IMR-90 (cell line): ENCODE data around the gene PKIG. TPM values are rescaled to one million over a fixed set of nuclear protein-coding genes. Genes with fewer than 3 reads are reported as not detected.

Experiments
- ATAC-seq: fragments of 200-7000 bp; cut with Tn5 transposase; 2 replicates; pipeline ENCODE4 v1.9.1; 2020; ENCODE audit warnings: low read depth, mild to moderate bottlenecking, moderate library complexity
- BruUV-seq: library from RNA; stranded (reverse); fragments of 400-500 nt; replicated peaks from 2 replicates; lab custom pipeline; 2021; lab: Mats Ljungman, UMichigan
- CTCF ChIA-PET: fragments of 300-600 bp; formaldehyde crosslinking; extraction: SDS; loops from one replicate; lab custom pipeline; 2021; ENCODE audit warnings: antibody characterized with exemption; lab: Yijun Ruan, JAX
- POLR2A ChIA-PET: fragments of 300-600 bp; sonication (Branson Sonifier 250); formaldehyde crosslinking; loops from one replicate; lab custom pipeline; 2022; ENCODE audit warnings: antibody characterized with exemption; ENCODE audit not compliant: unreplicated experiment; lab: Charles Lee
- DNase-seq: peaks from one replicate; pipeline ENCODE4 v3.0.0; 2013
- H2AFZ ChIP-seq: replicated peaks from 2 replicates; pipeline ENCODE3; 2013; ENCODE audit warnings: low read length, mild to moderate bottlenecking; ENCODE audit not compliant: poor library complexity
- H2AK5ac ChIP-seq: 2 replicates; pipeline ENCODE4 v1.6.1; 2013; ENCODE audit warnings: low read depth, low read length, inconsistent platforms
- H2AK9ac ChIP-seq: replicated peaks from 2 replicates; pipeline ENCODE3; 2013; ENCODE audit warnings: mild to moderate bottlenecking, low read depth, low read length, moderate library complexity; ENCODE audit not compliant: poor library complexity
- H2BK120ac ChIP-seq: 2 replicates; pipeline ENCODE4 v1.6.1; 2013; ENCODE audit warnings: low read depth, low read length, inconsistent platforms
- H2BK15ac ChIP-seq: 3 replicates; pipeline ENCODE4 v1.6.1; 2013; ENCODE audit warnings: low read depth, low read length, inconsistent platforms
- H2BK20ac ChIP-seq: 2 replicates; pipeline ENCODE4 v1.6.1; 2013; ENCODE audit warnings: low read depth, mild to moderate bottlenecking, inconsistent platforms, low read length, moderate library complexity
- H2BK5ac ChIP-seq: 2 replicates; pipeline ENCODE4 v1.6.1; 2013; ENCODE audit warnings: mild to moderate bottlenecking, low read depth, low read length, inconsistent platforms; ENCODE audit not compliant: poor library complexity, severe bottlenecking
- H3K14ac ChIP-seq: replicated peaks from 2 replicates; pipeline ENCODE4 v1.6.1; 2013; ENCODE audit warnings: low read depth, low read length, inconsistent platforms
- H3K18ac ChIP-seq: 2 replicates; pipeline ENCODE4 v1.6.1; 2013; ENCODE audit warnings: low read depth, low read length, control low read depth
- H3K23ac ChIP-seq: 2 replicates; pipeline ENCODE4 v1.6.1; 2013; ENCODE audit warnings: low read depth, low read length, inconsistent platforms
- H3K27ac ChIP-seq: 2 replicates; pipeline ENCODE4 v1.5.1; 2013; ENCODE audit warnings: mild to moderate bottlenecking, control low read depth, low read length; ENCODE audit not compliant: insufficient read depth
- H3K27me3 ChIP-seq: 2 replicates; pipeline ENCODE4 v1.6.1; 2013; ENCODE audit warnings: low read length; ENCODE audit not compliant: control insufficient read depth, insufficient read depth
- H3K36me3 ChIP-seq: 2 replicates; pipeline ENCODE4 v1.6.1; 2013; ENCODE audit warnings: low read length, mixed read lengths; ENCODE audit not compliant: control insufficient read depth, insufficient read depth
- H3K4ac ChIP-seq: 2 replicates; pipeline ENCODE4 v1.6.1; 2013; ENCODE audit warnings: low read depth, low read length, inconsistent platforms
- H3K4me1 ChIP-seq: 2 replicates; pipeline ENCODE4 v1.6.1; 2013; ENCODE audit warnings: low read length, mixed read lengths; ENCODE audit not compliant: control insufficient read depth, insufficient read depth
- H3K4me2 ChIP-seq: 2 replicates; pipeline ENCODE4 v1.6.1; 2013; ENCODE audit warnings: low read depth, mild to moderate bottlenecking, control low read depth, low read length, moderate library complexity
- H3K4me3 ChIP-seq: 2 replicates; pipeline ENCODE4 v1.5.1; 2013; ENCODE audit warnings: low read depth, mild to moderate bottlenecking, control low read depth, low read length, moderate library complexity; ENCODE audit not compliant: insufficient read depth
- H3K56ac ChIP-seq: 2 replicates; pipeline ENCODE4 v1.6.1; 2013; ENCODE audit warnings: low read length, inconsistent platforms; ENCODE audit not compliant: insufficient read depth; ENCODE audit errors: extremely low read depth
- H3K79me1 ChIP-seq, 2 experiments: 2 replicates each; pipeline ENCODE4 v1.6.1; 2013; ENCODE audit warnings: low read length in 2 of 2, inconsistent platforms in 1 of 2, low read depth in 1 of 2
- H3K9ac ChIP-seq: 2 replicates; pipeline ENCODE4 v1.6.1; 2013; ENCODE audit warnings: low read depth, low read length, control low read depth
- H3K9me1 ChIP-seq: 2 replicates; pipeline ENCODE4 v1.6.1; 2013; ENCODE audit warnings: low read length, inconsistent platforms; ENCODE audit not compliant: insufficient read depth
- H3K9me3 ChIP-seq: 2 replicates; pipeline ENCODE4 v1.6.1; 2013; ENCODE audit warnings: low read length; ENCODE audit not compliant: control insufficient read depth, insufficient read depth
- H4K20me1 ChIP-seq: 2 replicates; pipeline ENCODE4 v1.6.1; 2013; ENCODE audit warnings: low read length, inconsistent platforms; ENCODE audit not compliant: insufficient read depth
- H4K5ac ChIP-seq: 2 replicates; pipeline ENCODE4 v1.6.1; 2013; ENCODE audit warnings: mild to moderate bottlenecking, low read depth, low read length, control low read depth
- H4K8ac ChIP-seq, 2 experiments: 2 replicates each; pipeline ENCODE4 v1.6.1; 2013; ENCODE audit warnings: low read depth in 2 of 2, low read length in 2 of 2, control low read depth in 1 of 2, inconsistent platforms in 1 of 2
- H4K91ac ChIP-seq: 2 replicates; pipeline ENCODE4 v1.6.1; 2013; ENCODE audit warnings: low read depth, low read length, inconsistent platforms; ENCODE audit not compliant: insufficient read depth
- BHLHE40 ChIP-seq: fragments of 150-350 bp; IDR thresholded peaks from 2 replicates; pipeline ENCODE4 v1.6.1; 2016; ENCODE audit warnings: mild to moderate bottlenecking, low read depth, low read length
- CEBPB ChIP-seq: IDR thresholded peaks from 2 replicates; pipeline ENCODE4 v1.6.1; 2012; ENCODE audit warnings: low read depth, low read length, improper control_type of control experiment
- CHD1 ChIP-seq: IDR thresholded peaks from 2 replicates; pipeline ENCODE4 v1.6.1; 2012; ENCODE audit warnings: low read depth, low read length, improper control_type of control experiment
- CTCF ChIP-seq: conservative IDR thresholded peaks from 2 replicates; pipeline ENCODE4 v1.5.1; 2012; ENCODE audit warnings: mild to moderate bottlenecking, low read depth, low read length, improper control_type of control experiment
- ELK1 ChIP-seq: fragments of 150-350 bp; IDR thresholded peaks from 2 replicates; pipeline ENCODE4 v1.6.1; 2016; ENCODE audit warnings: low read depth, mild to moderate bottlenecking, low read length, moderate library complexity, borderline replicate concordance
- FOS ChIP-seq: fragments of 150-350 bp; IDR thresholded peaks from 2 replicates; pipeline ENCODE4 v1.6.1; 2016; ENCODE audit warnings: low read depth, low read length
- MAFK ChIP-seq: IDR thresholded peaks from 2 replicates; pipeline ENCODE4 v1.6.1; 2012; ENCODE audit warnings: low read depth, low read length, improper control_type of control experiment
- MAZ ChIP-seq: IDR thresholded peaks from 2 replicates; pipeline ENCODE4 v1.6.1; 2012; ENCODE audit warnings: low read depth, mild to moderate bottlenecking, low read length, improper control_type of control experiment, moderate library complexity, borderline replicate concordance
- MXI1 ChIP-seq: IDR thresholded peaks from 2 replicates; pipeline ENCODE4 v1.6.1; 2012; ENCODE audit warnings: low read depth, mild to moderate bottlenecking, low read length, moderate library complexity, borderline replicate concordance
- NFE2L2 ChIP-seq: fragments of 150-350 bp; IDR thresholded peaks from 2 replicates; pipeline ENCODE4 v1.6.1; 2016; ENCODE audit warnings: low read depth, mild to moderate bottlenecking, low read length
- POLR2A ChIP-seq: IDR thresholded peaks from 2 replicates; pipeline ENCODE4 v1.6.1; 2012; ENCODE audit warnings: mild to moderate bottlenecking, low read depth, low read length
- RAD21 ChIP-seq: IDR thresholded peaks from 2 replicates; pipeline ENCODE4 v1.6.1; 2012; ENCODE audit warnings: low read length, improper control_type of control experiment
- RCOR1 ChIP-seq: IDR thresholded peaks from 2 replicates; pipeline ENCODE4 v1.6.1; 2012; ENCODE audit warnings: mild to moderate bottlenecking, low read length, improper control_type of control experiment; ENCODE audit not compliant: insufficient replicate concordance
- RFX5 ChIP-seq: IDR thresholded peaks from 2 replicates; pipeline ENCODE4 v1.8.0; 2012; ENCODE audit warnings: low read depth, mild to moderate bottlenecking, low read length, moderate library complexity
- SMC3 ChIP-seq: fragments of 150-350 bp; IDR thresholded peaks from 2 replicates; pipeline ENCODE4 v1.6.1; 2016; ENCODE audit warnings: low read depth, mild to moderate bottlenecking, antibody characterized with exemption, low read length, moderate library complexity
- USF2 ChIP-seq: fragments of 150-350 bp; IDR thresholded peaks from 2 replicates; pipeline ENCODE4 v1.6.1; 2017; ENCODE audit warnings: mild to moderate bottlenecking, antibody characterized with exemption, low read length, low read depth
- WGBS, 2 experiments: methylation state at CpG; one replicate each; pipeline versions ENCODE4 v1.1.5 to v1.1.7; 2013; ENCODE audit warnings: missing lambda C conversion rate in 2 of 2; ENCODE audit not compliant: insufficient read length in 1 of 2; ENCODE audit errors: extremely low coverage in 2 of 2; 5-methylcytosine and 5-hydroxymethylcytosine counted together
- dilution Hi-C: fragments of 300-500 bp; cut with HindIII; formaldehyde crosslinking; loops from one replicate; pipeline ENCODE4 v1.14.3; 2018; ENCODE audit warnings: low sequenced_read_pairs; ENCODE audit not compliant: unreplicated experiment
- in situ Hi-C: fragments of 300-500 bp; cut with MboI; formaldehyde crosslinking; loops from 3 replicates; pipeline ENCODE4 v1.14.3; 2019; ENCODE audit warnings: low sequenced_read_pairs, inconsistent platforms, mixed read lengths
- intact Hi-C: fragments of 100-400 bp; cut with micrococcal nuclease; formaldehyde crosslinking; loops from 2 replicates; pipeline ENCODE4 v1.10.0; 2022
- polyA plus RNA-seq, 3 experiments: library from polyadenylated mRNA; depleted of rRNA; stranded (reverse); fragments of >200 nt; gene quantifications; 2 replicates each; pipeline ENCODE4 v1.2.3, GENCODE V29; 2012; ENCODE audit warnings: low replicate concordance in 1 of 3
- total RNA-seq: library from RNA; depleted of rRNA; stranded (reverse); fragments of >200 nt; gene quantifications from 2 replicates; pipeline ENCODE4 v1.2.3, GENCODE V29; 2012

The PKIG gene
- total and polyA plus RNA-seq, 2 of the 4 experiments (the other 2 are of a cell fraction), result 78.3 to 89.6 TPM

GRCh38 chr20:44606725-44607441 is 24.5 kb downstream of the PKIG start:
- Histone ChIP-seq H3K18ac (no peak overlapping the region), H3K9ac (no peak overlapping the region), H4K8ac (no peak overlapping the region), H2BK15ac (no peak overlapping the region), H2AK5ac (no peak overlapping the region), H2AFZ (no peak overlapping the region), H2BK5ac (no peak overlapping the region), H2BK20ac (no peak overlapping the region), H3K9me3 (peaks cover 3% of the 10 kb centered on the region; the same call in 1 of the 2 replicates), H3K4me3 (no peak overlapping the region), H3K14ac (no peak overlapping the region), H3K56ac (no peak overlapping the region), H4K91ac (no peak overlapping the region), H3K4me2 (no peak overlapping the region), H3K9me1 (peaks cover 8% of the 10 kb centered on the region), H3K4me1 (peaks cover 18% of the 10 kb centered on the region), H3K23ac (no peak overlapping the region), H3K36me3 (no peaks in the 10 kb centered on the region), H2BK120ac (no peak overlapping the region), H3K27ac (no peak overlapping the region), H2AK9ac (no peak overlapping the region), H4K5ac (no peak overlapping the region), H3K79me1 (peaks cover 11 to 53% of the 10 kb centered on the region in 2 experiments), H3K4ac (no peak overlapping the region), H4K20me1 (peaks cover 1% of the 10 kb centered on the region; the same call in 1 of the 2 replicates), H3K27me3 (no peaks in the 10 kb centered on the region)
- no peak for DNase-seq
- ChIA-PET POLR2A (no interaction called here), CTCF (no interaction called here)
- intact Hi-C loops, result no loop called here
- BruUV-seq, result no TSS peak
- in situ Hi-C loops, result loop anchor here (5.0 to 10.0 kb wide), 3 partner anchors 72 to 392 kb away; partner anchors contain the start of gene OSER1
- no CpG with 5 or more reads among the region's 5 CpGs for WGBS, 2 experiments
- dilution Hi-C loops, result no loop called here
- ATAC-seq, result no peak
- TF ChIP-seq FOS (no peak), SMC3 (no peak), CEBPB (no peak), USF2 (no peak), CTCF (no peak), NFE2L2 (no peak), RAD21 (no peak), MAFK (no peak), ELK1 (no peak), CHD1 (no peak), BHLHE40 (no peak), POLR2A (no peak), RFX5 (no peak), MAZ (no peak), RCOR1 (no peak), MXI1 (no peak)
